ENCODE data around the gene HS6ST3. TPM values are rescaled to one million over a fixed set of nuclear protein-coding genes. Genes with fewer than 3 reads are reported as not detected.

The HS6ST3 gene
- total RNA-seq, 1 donor from 2014 or later = 1.3 TPM

GRCh38 chr13:96346921-96347320 is 257.0 kb downstream of the HS6ST3 start:
- DNase-seq = no peak
- H3K4me3 Mint-ChIP-seq (ENCODE audit: unreplicated experiment) = no peak overlapping the region
- no peak for TF ChIP-seq CTCF (IDR thresholded peaks at IDR 0.05; ENCODE audit: partially characterized antibody, unreplicated experiment)
- H3K27ac Mint-ChIP-seq (ENCODE audit: unreplicated experiment) = no peak overlapping the region
- H3K27me3 Mint-ChIP-seq (ENCODE audit: unreplicated experiment) = no peaks in the 10 kb centered on the region
- H3K4me1 Mint-ChIP-seq (ENCODE audit: low read depth, unreplicated experiment) = peaks cover 2% of the 10 kb centered on the region
- H3K36me3 Mint-ChIP-seq (ENCODE audit: unreplicated experiment) = no peaks in the 10 kb centered on the region
- no peaks in the 10 kb centered on the region for H3K9me3 Mint-ChIP-seq (ENCODE audit: unreplicated experiment)

- H3K27ac Mint-ChIP-seq (ENCODE audit: unreplicated experiment) = no peak overlapping the region
- no peak for TF ChIP-seq CTCF (IDR thresholded peaks at IDR 0.05; ENCODE audit: partially characterized antibody, unreplicated experiment)
- no peaks in the 10 kb centered on the region for H3K27me3 Mint-ChIP-seq (ENCODE audit: unreplicated experiment)
- H3K9me3 Mint-ChIP-seq (ENCODE audit: unreplicated experiment) = no peaks in the 10 kb centered on the region
- DNase-seq = no peak
- no peak overlapping the region for H3K4me3 Mint-ChIP-seq (ENCODE audit: unreplicated experiment)
- H3K36me3 Mint-ChIP-seq (ENCODE audit: unreplicated experiment) = no peaks in the 10 kb centered on the region
- H3K4me1 Mint-ChIP-seq (ENCODE audit: low read depth, unreplicated experiment) = no peaks in the 10 kb centered on the region
Observed at GRCh38 chr13:96373597-96373996, 283.7 kb downstream of the HS6ST3 start.

- no peaks in the 10 kb centered on the region for H3K27me3 Mint-ChIP-seq (ENCODE audit: unreplicated experiment)
- no peaks in the 10 kb centered on the region for H3K9me3 Mint-ChIP-seq (ENCODE audit: unreplicated experiment)
- no peak for TF ChIP-seq CTCF (IDR thresholded peaks at IDR 0.05; ENCODE audit: partially characterized antibody, unreplicated experiment)
- H3K27ac Mint-ChIP-seq (ENCODE audit: unreplicated experiment) = no peak overlapping the region
- no peaks in the 10 kb centered on the region for H3K36me3 Mint-ChIP-seq (ENCODE audit: unreplicated experiment)
- no peak for DNase-seq
- H3K4me1 Mint-ChIP-seq (ENCODE audit: low read depth, unreplicated experiment) = peaks cover 4% of the 10 kb centered on the region
- no peak overlapping the region for H3K4me3 Mint-ChIP-seq (ENCODE audit: unreplicated experiment)
Observed at GRCh38 chr13:96377835-96378234, 287.9 kb downstream of the HS6ST3 start.

- Mint-ChIP-seq H3K9me3 (ENCODE audit: unreplicated experiment) (peaks cover 2% of the 10 kb centered on the region), H3K4me3 (ENCODE audit: unreplicated experiment) (no peak overlapping the region), H3K4me1 (ENCODE audit: low read depth, unreplicated experiment) (peaks cover 4% of the 10 kb centered on the region), H3K27ac (ENCODE audit: unreplicated experiment) (no peak overlapping the region), H3K36me3 (ENCODE audit: unreplicated experiment) (no peaks in the 10 kb centered on the region), H3K27me3 (ENCODE audit: unreplicated experiment) (no peaks in the 10 kb centered on the region)
- DNase-seq = no peak
- TF ChIP-seq CTCF (IDR thresholded peaks at IDR 0.05; ENCODE audit: partially characterized antibody, unreplicated experiment) = no peak
Observed at GRCh38 chr13:96379967-96380366, 290.1 kb downstream of the HS6ST3 start.

GRCh38 chr13:96381681-96382080 is 291.8 kb downstream of the HS6ST3 start:
- Mint-ChIP-seq H3K27me3 (ENCODE audit: unreplicated experiment) (no peaks in the 10 kb centered on the region), H3K36me3 (ENCODE audit: unreplicated experiment) (no peaks in the 10 kb centered on the region), H3K27ac (ENCODE audit: unreplicated experiment) (no peak overlapping the region), H3K4me1 (ENCODE audit: low read depth, unreplicated experiment) (peaks cover 4% of the 10 kb centered on the region), H3K9me3 (ENCODE audit: unreplicated experiment) (peaks cover 2% of the 10 kb centered on the region), H3K4me3 (ENCODE audit: unreplicated experiment) (no peak overlapping the region)
- no peak for TF ChIP-seq CTCF (IDR thresholded peaks at IDR 0.05; ENCODE audit: partially characterized antibody, unreplicated experiment)
- no peak for DNase-seq
